IMR-90 (cell line): ENCODE results near the gene XKR3. TPM values are rescaled to one million over a fixed set of nuclear protein-coding genes. Genes with fewer than 3 reads are reported as not detected.
"Not testable (repeated sequence)": the region's sequence is repeated elsewhere in the genome, so short reads cannot be mapped to it uniquely, and the experiment has no call there.

Source experiments
- ATAC-seq: fragments of 200-7000 bp; cut with Tn5 transposase; 2 replicates; pipeline ENCODE4 v1.9.1; 2020; ENCODE audit warnings: low read depth, mild to moderate bottlenecking, moderate library complexity
- BruUV-seq: library from RNA; stranded (reverse); fragments of 400-500 nt; replicated peaks from 2 replicates; lab custom pipeline; 2021; lab: Mats Ljungman, UMichigan
- CTCF ChIA-PET: fragments of 300-600 bp; formaldehyde crosslinking; extraction: SDS; loops from one replicate; lab custom pipeline; 2021; ENCODE audit warnings: antibody characterized with exemption; lab: Yijun Ruan, JAX
- POLR2A ChIA-PET: fragments of 300-600 bp; sonication (Branson Sonifier 250); formaldehyde crosslinking; loops from one replicate; lab custom pipeline; 2022; ENCODE audit warnings: antibody characterized with exemption; ENCODE audit not compliant: unreplicated experiment; lab: Charles Lee
- DNase-seq: peaks from one replicate; pipeline ENCODE4 v3.0.0; 2013
- H2AFZ ChIP-seq: replicated peaks from 2 replicates; pipeline ENCODE3; 2013; ENCODE audit warnings: low read length, mild to moderate bottlenecking; ENCODE audit not compliant: poor library complexity
- H2AK5ac ChIP-seq: 2 replicates; pipeline ENCODE4 v1.6.1; 2013; ENCODE audit warnings: low read depth, low read length, inconsistent platforms
- H2AK9ac ChIP-seq: replicated peaks from 2 replicates; pipeline ENCODE3; 2013; ENCODE audit warnings: mild to moderate bottlenecking, low read depth, low read length, moderate library complexity; ENCODE audit not compliant: poor library complexity
- H2BK120ac ChIP-seq: 2 replicates; pipeline ENCODE4 v1.6.1; 2013; ENCODE audit warnings: low read depth, low read length, inconsistent platforms
- H2BK15ac ChIP-seq: 3 replicates; pipeline ENCODE4 v1.6.1; 2013; ENCODE audit warnings: low read depth, low read length, inconsistent platforms
- H2BK20ac ChIP-seq: 2 replicates; pipeline ENCODE4 v1.6.1; 2013; ENCODE audit warnings: low read depth, mild to moderate bottlenecking, inconsistent platforms, low read length, moderate library complexity
- H2BK5ac ChIP-seq: 2 replicates; pipeline ENCODE4 v1.6.1; 2013; ENCODE audit warnings: mild to moderate bottlenecking, low read depth, low read length, inconsistent platforms; ENCODE audit not compliant: poor library complexity, severe bottlenecking
- H3K14ac ChIP-seq: replicated peaks from 2 replicates; pipeline ENCODE4 v1.6.1; 2013; ENCODE audit warnings: low read depth, low read length, inconsistent platforms
- H3K18ac ChIP-seq: 2 replicates; pipeline ENCODE4 v1.6.1; 2013; ENCODE audit warnings: low read depth, low read length, control low read depth
- H3K23ac ChIP-seq: 2 replicates; pipeline ENCODE4 v1.6.1; 2013; ENCODE audit warnings: low read depth, low read length, inconsistent platforms
- H3K27ac ChIP-seq: 2 replicates; pipeline ENCODE4 v1.5.1; 2013; ENCODE audit warnings: mild to moderate bottlenecking, control low read depth, low read length; ENCODE audit not compliant: insufficient read depth
- H3K27me3 ChIP-seq: 2 replicates; pipeline ENCODE4 v1.6.1; 2013; ENCODE audit warnings: low read length; ENCODE audit not compliant: control insufficient read depth, insufficient read depth
- H3K36me3 ChIP-seq: 2 replicates; pipeline ENCODE4 v1.6.1; 2013; ENCODE audit warnings: low read length, mixed read lengths; ENCODE audit not compliant: control insufficient read depth, insufficient read depth
- H3K4ac ChIP-seq: 2 replicates; pipeline ENCODE4 v1.6.1; 2013; ENCODE audit warnings: low read depth, low read length, inconsistent platforms
- H3K4me1 ChIP-seq: 2 replicates; pipeline ENCODE4 v1.6.1; 2013; ENCODE audit warnings: low read length, mixed read lengths; ENCODE audit not compliant: control insufficient read depth, insufficient read depth
- H3K4me2 ChIP-seq: 2 replicates; pipeline ENCODE4 v1.6.1; 2013; ENCODE audit warnings: low read depth, mild to moderate bottlenecking, control low read depth, low read length, moderate library complexity
- H3K4me3 ChIP-seq: 2 replicates; pipeline ENCODE4 v1.5.1; 2013; ENCODE audit warnings: low read depth, mild to moderate bottlenecking, control low read depth, low read length, moderate library complexity; ENCODE audit not compliant: insufficient read depth
- H3K56ac ChIP-seq: 2 replicates; pipeline ENCODE4 v1.6.1; 2013; ENCODE audit warnings: low read length, inconsistent platforms; ENCODE audit not compliant: insufficient read depth; ENCODE audit errors: extremely low read depth
- H3K79me1 ChIP-seq, 2 experiments: 2 replicates each; pipeline ENCODE4 v1.6.1; 2013; ENCODE audit warnings: low read length in 2 of 2, inconsistent platforms in 1 of 2, low read depth in 1 of 2
- H3K9ac ChIP-seq: 2 replicates; pipeline ENCODE4 v1.6.1; 2013; ENCODE audit warnings: low read depth, low read length, control low read depth
- H3K9me1 ChIP-seq: 2 replicates; pipeline ENCODE4 v1.6.1; 2013; ENCODE audit warnings: low read length, inconsistent platforms; ENCODE audit not compliant: insufficient read depth
- H3K9me3 ChIP-seq: 2 replicates; pipeline ENCODE4 v1.6.1; 2013; ENCODE audit warnings: low read length; ENCODE audit not compliant: control insufficient read depth, insufficient read depth
- H4K20me1 ChIP-seq: 2 replicates; pipeline ENCODE4 v1.6.1; 2013; ENCODE audit warnings: low read length, inconsistent platforms; ENCODE audit not compliant: insufficient read depth
- H4K5ac ChIP-seq: 2 replicates; pipeline ENCODE4 v1.6.1; 2013; ENCODE audit warnings: mild to moderate bottlenecking, low read depth, low read length, control low read depth
- H4K8ac ChIP-seq, 2 experiments: 2 replicates each; pipeline ENCODE4 v1.6.1; 2013; ENCODE audit warnings: low read depth in 2 of 2, low read length in 2 of 2, control low read depth in 1 of 2, inconsistent platforms in 1 of 2
- H4K91ac ChIP-seq: 2 replicates; pipeline ENCODE4 v1.6.1; 2013; ENCODE audit warnings: low read depth, low read length, inconsistent platforms; ENCODE audit not compliant: insufficient read depth
- CHD1 ChIP-seq: IDR thresholded peaks from 2 replicates; pipeline ENCODE4 v1.6.1; 2012; ENCODE audit warnings: low read depth, low read length, improper control_type of control experiment
- FOS ChIP-seq: fragments of 150-350 bp; IDR thresholded peaks from 2 replicates; pipeline ENCODE4 v1.6.1; 2016; ENCODE audit warnings: low read depth, low read length
- RAD21 ChIP-seq: IDR thresholded peaks from 2 replicates; pipeline ENCODE4 v1.6.1; 2012; ENCODE audit warnings: low read length, improper control_type of control experiment
- SMC3 ChIP-seq: fragments of 150-350 bp; IDR thresholded peaks from 2 replicates; pipeline ENCODE4 v1.6.1; 2016; ENCODE audit warnings: low read depth, mild to moderate bottlenecking, antibody characterized with exemption, low read length, moderate library complexity
- WGBS, 2 experiments: methylation state at CpG; one replicate each; pipeline versions ENCODE4 v1.1.5 to v1.1.7; 2013; ENCODE audit warnings: missing lambda C conversion rate in 2 of 2; ENCODE audit not compliant: insufficient read length in 1 of 2; ENCODE audit errors: extremely low coverage in 2 of 2; 5-methylcytosine and 5-hydroxymethylcytosine counted together
- dilution Hi-C: fragments of 300-500 bp; cut with HindIII; formaldehyde crosslinking; loops from one replicate; pipeline ENCODE4 v1.14.3; 2018; ENCODE audit warnings: low sequenced_read_pairs; ENCODE audit not compliant: unreplicated experiment
- in situ Hi-C: fragments of 300-500 bp; cut with MboI; formaldehyde crosslinking; loops from 3 replicates; pipeline ENCODE4 v1.14.3; 2019; ENCODE audit warnings: low sequenced_read_pairs, inconsistent platforms, mixed read lengths
- intact Hi-C: fragments of 100-400 bp; cut with micrococcal nuclease; formaldehyde crosslinking; loops from 2 replicates; pipeline ENCODE4 v1.10.0; 2022
- polyA plus RNA-seq, 3 experiments: library from polyadenylated mRNA; depleted of rRNA; stranded (reverse); fragments of >200 nt; gene quantifications; 2 replicates each; pipeline ENCODE4 v1.2.3, GENCODE V29; 2012; ENCODE audit warnings: low replicate concordance in 1 of 3
- total RNA-seq: library from RNA; depleted of rRNA; stranded (reverse); fragments of >200 nt; gene quantifications from 2 replicates; pipeline ENCODE4 v1.2.3, GENCODE V29; 2012

The XKR3 gene
- total and polyA plus RNA-seq, 2 of the 4 experiments (the other 2 are of a cell fraction), result not detected

GRCh38 chr22:16854631-16855030, 29.4 kb upstream of the XKR3 start:
- BruUV-seq, result no TSS peak
- dilution Hi-C loops (no loop called here), in situ Hi-C loops (no loop called here), intact Hi-C loops (no loop called here)
- Histone ChIP-seq H3K36me3 (no peaks in the 10 kb centered on the region), H2BK15ac (no peak overlapping the region), H4K20me1 (no peaks in the 10 kb centered on the region), H4K8ac (no peak overlapping the region), H3K4me2 (no peak overlapping the region), H4K5ac (no peak overlapping the region), H2AFZ (no peak overlapping the region), H2AK9ac (no peak overlapping the region), H3K27me3 (no peaks in the 10 kb centered on the region), H3K14ac (no peak overlapping the region), H3K9me1 (no peaks in the 10 kb centered on the region), H3K9ac (no peak overlapping the region), H2BK5ac (no peak overlapping the region), H3K23ac (no peak overlapping the region), H3K9me3 (peaks cover 5% of the 10 kb centered on the region; the same call in 1 of the 2 replicates), H3K4me3 (no peak overlapping the region), H3K4ac (no peak overlapping the region), H3K79me1 (no peaks in the 10 kb centered on the region), H2BK120ac (no peak overlapping the region), H3K56ac (no peak overlapping the region), H3K18ac (no peak overlapping the region), H2AK5ac (no peak overlapping the region), H2BK20ac (no peak overlapping the region), H3K27ac (no peak overlapping the region), H4K91ac (no peak overlapping the region), H3K4me1 (no peaks in the 10 kb centered on the region)
- CTCF ChIA-PET, result no interaction called here
- no peak for ATAC-seq
- POLR2A ChIA-PET, result no interaction called here
- no peak for DNase-seq
- TF ChIP-seq SMC3 (no peak), RAD21 (no peak), FOS (no peak), CHD1 (no peak)

- H3K4ac ChIP-seq, H2AK5ac ChIP-seq, H4K91ac ChIP-seq, H3K27ac ChIP-seq, dilution Hi-C loops, H2BK15ac ChIP-seq, H3K23ac ChIP-seq, H4K5ac ChIP-seq, BruUV-seq, H3K4me1 ChIP-seq, H2AK9ac ChIP-seq, DNase-seq, H3K9ac ChIP-seq, H2AFZ ChIP-seq, H3K56ac ChIP-seq, POLR2A ChIA-PET, H2BK20ac ChIP-seq, CTCF ChIA-PET, H3K9me1 ChIP-seq, H3K27me3 ChIP-seq, H3K18ac ChIP-seq, H2BK120ac ChIP-seq, in situ Hi-C loops, H3K9me3 ChIP-seq, H2BK5ac ChIP-seq, intact Hi-C loops, H4K8ac ChIP-seq, H3K4me3 ChIP-seq, H4K20me1 ChIP-seq, H3K36me3 ChIP-seq, H3K14ac ChIP-seq, H3K79me1 ChIP-seq, H3K4me2 ChIP-seq, ATAC-seq: not testable (repeated sequence)
- WGBS, 2 experiments, result no CpG with 5 or more reads among the region's 1 CpG
Observed at GRCh38 chr22:16851268-16851996, 26.2 kb upstream of the XKR3 start.
